Stomach (tissue), 4 donors: ENCODE data around the gene LGI1.

ENCODE experiments used
- EP300 ChIP-seq: sonication (generic); formaldehyde crosslinking; IDR thresholded peaks from one replicate; pipeline ENCODE4 v1.6.1; 2017; ENCODE audit warnings: antibody characterized with exemption
- TF ChIP-seq, protein P1 (sequence below), 7 experiments: fragments of 450-650 bp in 4 of 7; fragments of 200-600 bp in 3 of 7; sonication (generic) in 3 of 7; IDR thresholded peaks; one replicate each; pipeline ENCODE4 v1.5.1; 2016 to 2019; ENCODE audit warnings: antibody characterized with exemption in 7 of 7, control low read depth in 2 of 7, mild to moderate bottlenecking in 1 of 7

DNA sequence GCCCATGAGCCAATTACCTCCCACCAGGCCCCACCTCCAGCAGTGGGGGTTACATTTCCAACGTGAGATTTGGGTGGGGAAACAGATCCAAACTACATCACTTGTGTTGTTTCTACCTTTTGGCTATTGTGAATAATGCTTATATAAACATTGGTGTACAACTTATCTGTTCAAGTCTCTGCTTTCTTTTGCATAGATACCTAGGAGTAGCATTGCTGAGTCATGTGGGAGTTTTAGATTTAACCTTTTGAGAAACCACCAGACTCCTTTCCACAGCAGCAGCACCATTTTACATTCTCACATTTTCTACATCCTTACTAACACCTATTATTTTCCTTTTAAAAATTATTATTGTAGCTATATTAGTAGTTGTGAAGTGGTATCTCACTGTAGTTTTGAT lies 41.0 kb upstream of the LGI1 start:
- no peak for TF ChIP-seq EP300
- TF ChIP-seq, protein P1, sequence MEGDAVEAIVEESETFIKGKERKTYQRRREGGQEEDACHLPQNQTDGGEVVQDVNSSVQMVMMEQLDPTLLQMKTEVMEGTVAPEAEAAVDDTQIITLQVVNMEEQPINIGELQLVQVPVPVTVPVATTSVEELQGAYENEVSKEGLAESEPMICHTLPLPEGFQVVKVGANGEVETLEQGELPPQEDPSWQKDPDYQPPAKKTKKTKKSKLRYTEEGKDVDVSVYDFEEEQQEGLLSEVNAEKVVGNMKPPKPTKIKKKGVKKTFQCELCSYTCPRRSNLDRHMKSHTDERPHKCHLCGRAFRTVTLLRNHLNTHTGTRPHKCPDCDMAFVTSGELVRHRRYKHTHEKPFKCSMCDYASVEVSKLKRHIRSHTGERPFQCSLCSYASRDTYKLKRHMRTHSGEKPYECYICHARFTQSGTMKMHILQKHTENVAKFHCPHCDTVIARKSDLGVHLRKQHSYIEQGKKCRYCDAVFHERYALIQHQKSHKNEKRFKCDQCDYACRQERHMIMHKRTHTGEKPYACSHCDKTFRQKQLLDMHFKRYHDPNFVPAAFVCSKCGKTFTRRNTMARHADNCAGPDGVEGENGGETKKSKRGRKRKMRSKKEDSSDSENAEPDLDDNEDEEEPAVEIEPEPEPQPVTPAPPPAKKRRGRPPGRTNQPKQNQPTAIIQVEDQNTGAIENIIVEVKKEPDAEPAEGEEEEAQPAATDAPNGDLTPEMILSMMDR (IDR thresholded peaks at IDR 0.05): no peak
